Measurements from ENCODE around the gene VAV2. TPM values are rescaled to one million over a fixed set of nuclear protein-coding genes. Genes with fewer than 3 reads are reported as not detected.

The VAV2 gene
- total RNA-seq, 8 experiments from 2014 or later: 5.9 to 33.0 (median 14.9) TPM

GRCh38 chr9:133945314-133945975 is 46.7 kb downstream of the VAV2 start:
- Histone ChIP-seq H3K4me3 (no peak overlapping the region), H3K27ac (no peak overlapping the region), H3K4me1 (replicated peaks in 1 of 2) (peaks cover 61 to 63% of the 10 kb centered on the region in 2 donors)
- 67 to 86% (median 74%) methylated on average over 1 to 8 of the region's 13 CpGs; no CpG with 5 or more reads in 6 of the 10 experiments for WGBS, 10 experiments
- in situ Hi-C loops (cut with MboI; ENCODE audit: low pct_unique_long_range_greater_than_20kb in 2 of 9, low sequenced_read_pairs in 9 of 9, unreplicated experiment in 9 of 9): no loop called here
- no peak for ATAC-seq (replicated peaks in 6 of 8)

GRCh38 chr9:133944746-133945135 is 47.4 kb downstream of the VAV2 start:
- in situ Hi-C loops (cut with MboI; ENCODE audit: low pct_unique_long_range_greater_than_20kb in 2 of 9, low sequenced_read_pairs in 9 of 9, unreplicated experiment in 9 of 9): no loop called here
- Histone ChIP-seq H3K4me3 (no peak overlapping the region), H3K27ac (peak overlapping the region in 1 of 2 donors; percentile 42), H3K4me1 (replicated peaks in 1 of 2) (peaks cover 61 to 63% of the 10 kb centered on the region in 2 donors)
- peak in 4 of 8 experiments; percentile 25 to 49 (median 38) for ATAC-seq (replicated peaks in 6 of 8)
- WGBS, 10 experiments: 83 to 100% (median 98%) methylated on average over 1 to 8 of the region's 14 CpGs; no CpG with 5 or more reads in 5 of the 10 experiments

- in situ Hi-C loops (cut with MboI; ENCODE audit: low pct_unique_long_range_greater_than_20kb in 2 of 9, low sequenced_read_pairs in 9 of 9, unreplicated experiment in 9 of 9): no loop called here
- 80 to 100% (median 92%) methylated on average over 2 to 4 of the region's 30 CpGs; no CpG with 5 or more reads in 4 of the 10 experiments for WGBS, 10 experiments
- H3K4me3 ChIP-seq: no peak overlapping the region
- H3K4me1 ChIP-seq (replicated peaks in 1 of 2): peaks cover 60 to 61% of the 10 kb centered on the region in 2 donors
- peak overlapping the region in 1 of 2 donors; percentile 42 for H3K27ac ChIP-seq
- peak in 2 of 8 experiments; percentile 39 to 69 for ATAC-seq (replicated peaks in 6 of 8)
Measured at GRCh38 chr9:133943781-133944745, 48.1 kb downstream of the VAV2 start.

- ATAC-seq (replicated peaks in 6 of 8): no peak
- 95 to 100% (median 100%) methylated on average over 1 to 4 of the region's 17 CpGs; no CpG with 5 or more reads in 7 of the 10 experiments for WGBS, 10 experiments
- in situ Hi-C loops (cut with MboI; ENCODE audit: low pct_unique_long_range_greater_than_20kb in 2 of 9, low sequenced_read_pairs in 9 of 9, unreplicated experiment in 9 of 9): no loop called here
- no peak overlapping the region for H3K4me3 ChIP-seq
- H3K4me1 ChIP-seq (replicated peaks in 1 of 2): peaks cover 52 to 53% of the 10 kb centered on the region in 2 donors
- no peak overlapping the region for H3K27ac ChIP-seq
Measured at GRCh38 chr9:133943036-133943780, 48.9 kb downstream of the VAV2 start.

DNA sequence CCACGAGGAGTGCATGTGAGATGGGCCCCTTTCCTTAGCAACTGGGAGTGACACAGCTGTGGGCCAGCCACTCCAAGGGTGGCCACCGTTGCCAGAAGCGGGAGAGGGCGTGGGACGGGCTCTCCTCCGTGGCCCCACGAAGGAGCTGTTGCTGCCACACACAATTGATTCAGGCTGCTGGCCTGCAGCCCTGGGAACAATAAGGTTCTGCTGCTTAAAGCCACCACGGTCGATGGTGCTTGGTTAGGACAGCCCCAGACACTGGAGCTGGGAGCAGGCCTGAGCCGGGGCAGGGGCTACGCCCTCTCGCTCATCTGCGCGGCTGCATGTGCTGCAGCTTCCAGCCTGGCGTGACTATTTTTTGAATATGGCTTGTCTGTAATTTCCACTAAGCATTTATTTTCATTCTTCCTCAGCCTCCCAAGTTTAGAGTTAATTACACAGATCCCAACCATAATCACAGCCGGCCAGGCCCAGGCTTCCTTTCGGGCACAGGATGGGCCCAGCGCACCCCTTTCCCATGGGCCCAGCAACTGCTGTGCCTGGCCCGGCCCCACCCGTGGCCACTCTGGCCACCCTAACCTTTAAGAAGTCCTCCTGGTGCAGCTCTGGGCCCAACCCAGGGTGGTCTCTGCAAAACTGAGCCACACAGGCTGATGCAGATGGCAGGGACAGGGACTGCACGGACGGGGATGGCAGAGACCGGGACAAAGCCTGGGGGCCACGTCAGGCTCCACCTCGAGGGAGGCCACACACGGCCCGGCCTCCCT is 49.7 kb downstream of the VAV2 start:
- peaks cover 44 to 45% of the 10 kb centered on the region in 2 donors for H3K4me1 ChIP-seq (replicated peaks in 1 of 2)
- in situ Hi-C loops (cut with MboI; ENCODE audit: low pct_unique_long_range_greater_than_20kb in 2 of 9, low sequenced_read_pairs in 9 of 9, unreplicated experiment in 9 of 9): no loop called here

GRCh38 chr9:133939845-133940244 is 52.3 kb downstream of the VAV2 start:
- Histone ChIP-seq H3K4me3 (no peak overlapping the region), H3K27ac (peak overlapping the region; percentile 20 to 63), H3K4me1 (replicated peaks in 1 of 2) (peaks cover 49 to 51% of the 10 kb centered on the region in 2 donors)
- 83 to 97% (median 93%) methylated on average over 3 to 6 of the region's 12 CpGs; no CpG with 5 or more reads in 5 of the 10 experiments for WGBS, 10 experiments
- ATAC-seq (replicated peaks in 6 of 8): no peak
- in situ Hi-C loops (cut with MboI; ENCODE audit: low pct_unique_long_range_greater_than_20kb in 2 of 9, low sequenced_read_pairs in 9 of 9, unreplicated experiment in 9 of 9): no loop called here

More for the DNA sequence above, 49.7 kb downstream of the VAV2 start:
- peak in 7 of 8 experiments; percentile 16 to 70 (median 41) for ATAC-seq (replicated peaks in 6 of 8)
- H3K27ac ChIP-seq: peak overlapping the region in 1 of 2 donors; percentile 41
- WGBS, 10 experiments: 49 to 89% (median 72%) methylated on average over 2 to 9 of the region's 27 CpGs; no CpG with 5 or more reads in 6 of the 10 experiments
- no peak overlapping the region for H3K4me3 ChIP-seq

- Histone ChIP-seq H3K4me1 (replicated peaks in 1 of 2) (peaks cover 49 to 51% of the 10 kb centered on the region in 2 donors), H3K4me3 (no peak overlapping the region), H3K27ac (peak overlapping the region in 1 of 2 donors; percentile 63)
- in situ Hi-C loops (cut with MboI; ENCODE audit: low pct_unique_long_range_greater_than_20kb in 2 of 9, low sequenced_read_pairs in 9 of 9, unreplicated experiment in 9 of 9): no loop called here
- 89 to 100% (median 100%) methylated on average over 1 to 13 of the region's 23 CpGs for WGBS, 10 experiments
- peak in 1 of 8 experiments; percentile 13 for ATAC-seq (replicated peaks in 6 of 8)
Measured at GRCh38 chr9:133939171-133939785, 52.8 kb downstream of the VAV2 start.

DNA sequence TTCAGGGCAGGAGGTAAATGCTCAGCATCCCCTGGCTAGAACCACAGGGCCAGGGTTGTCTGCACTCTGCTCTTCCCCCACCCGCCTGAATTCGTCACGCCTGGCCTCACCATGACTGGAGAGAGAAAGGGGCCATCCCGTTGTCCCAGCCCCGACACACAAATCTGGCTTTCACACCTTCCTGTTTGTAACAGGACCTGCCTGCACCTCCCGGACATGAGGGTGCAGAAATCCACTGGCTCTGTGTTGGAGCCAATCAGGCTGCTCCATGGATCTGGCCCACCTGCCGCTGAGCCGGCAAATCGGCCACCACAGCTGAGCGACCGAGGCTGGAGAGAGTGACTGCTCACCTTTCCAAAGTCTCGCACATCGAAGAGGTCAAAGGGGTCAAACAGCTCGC is 53.4 kb downstream of the VAV2 start:
- ATAC-seq (replicated peaks in 6 of 8): no peak
- WGBS, 10 experiments: 60 to 93% (median 89%) methylated on average over 2 to 11 of the region's 14 CpGs; no CpG with 5 or more reads in 3 of the 10 experiments
- H3K27ac ChIP-seq: no peak overlapping the region
- H3K4me3 ChIP-seq: no peak overlapping the region
- peaks cover 50% of the 10 kb centered on the region in 2 donors for H3K4me1 ChIP-seq (replicated peaks in 1 of 2)
- in situ Hi-C loops (cut with MboI; ENCODE audit: low pct_unique_long_range_greater_than_20kb in 2 of 9, low sequenced_read_pairs in 9 of 9, unreplicated experiment in 9 of 9): no loop called here

GRCh38 chr9:133938086-133938485 is 54.0 kb downstream of the VAV2 start:
- WGBS, 10 experiments: 60 to 92% (median 75%) methylated on average over 1 to 9 of the region's 10 CpGs; no CpG with 5 or more reads in 6 of the 10 experiments
- Histone ChIP-seq H3K4me3 (no peak overlapping the region), H3K4me1 (replicated peaks in 1 of 2) (peaks cover 47 to 49% of the 10 kb centered on the region in 2 donors), H3K27ac (no peak overlapping the region)
- ATAC-seq (replicated peaks in 6 of 8): no peak
- in situ Hi-C loops (cut with MboI; ENCODE audit: low pct_unique_long_range_greater_than_20kb in 2 of 9, low sequenced_read_pairs in 9 of 9, unreplicated experiment in 9 of 9): no loop called here

DNA sequence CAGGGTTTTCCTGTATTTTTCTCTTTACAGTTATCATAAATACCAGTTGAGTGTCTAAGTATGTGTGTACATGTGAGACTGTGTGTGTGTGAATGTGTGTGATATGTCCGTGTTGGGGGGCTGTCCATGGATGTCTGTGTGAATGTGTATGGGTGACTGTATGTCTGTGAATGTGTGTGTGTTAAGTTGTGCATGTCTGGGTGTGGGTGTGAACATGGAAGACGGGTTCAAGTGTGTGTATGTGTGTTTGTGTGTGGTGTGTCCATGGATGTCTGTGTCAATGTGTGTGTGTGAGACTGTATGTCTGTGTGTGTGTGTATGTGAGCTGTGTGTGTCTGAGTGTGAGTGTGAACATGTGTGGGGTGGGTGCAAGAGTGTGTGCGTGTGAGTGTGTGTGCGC is 55.0 kb downstream of the VAV2 start:
- H3K4me3 ChIP-seq: no peak overlapping the region
- no peak for ATAC-seq (replicated peaks in 6 of 8)
- in situ Hi-C loops (cut with MboI; ENCODE audit: low pct_unique_long_range_greater_than_20kb in 2 of 9, low sequenced_read_pairs in 9 of 9, unreplicated experiment in 9 of 9): no loop called here
- no peak overlapping the region for H3K27ac ChIP-seq
- 70 to 100% (median 87%) methylated on average over 1 to 4 of the region's 4 CpGs; no CpG with 5 or more reads in 3 of the 10 experiments for WGBS, 10 experiments
- H3K4me1 ChIP-seq (replicated peaks in 1 of 2): peaks cover 41 to 45% of the 10 kb centered on the region in 2 donors

- peak in 1 of 8 experiments; percentile 14 for ATAC-seq (replicated peaks in 6 of 8)
Measured at GRCh38 chr9:133935328-133936005, 56.7 kb downstream of the VAV2 start.

More at GRCh38 chr9:133935328-133936005, 56.7 kb downstream of the VAV2 start:
- H3K4me3 ChIP-seq: no peak overlapping the region
- in situ Hi-C loops (cut with MboI; ENCODE audit: low pct_unique_long_range_greater_than_20kb in 2 of 9, low sequenced_read_pairs in 9 of 9, unreplicated experiment in 9 of 9): no loop called here
- H3K27ac ChIP-seq: peak overlapping the region; percentile 69 to 70
- H3K4me1 ChIP-seq (replicated peaks in 1 of 2): peaks cover 47 to 52% of the 10 kb centered on the region in 2 donors
- 60 to 100% (median 90%) methylated on average over 2 to 13 of the region's 27 CpGs; no CpG with 5 or more reads in 7 of the 10 experiments for WGBS, 10 experiments

Measured in motor neuron (in vitro differentiated cells).